Measurements from ENCODE around the gene MPLKIP.
"Not testable (repeated sequence)": the region's sequence is repeated elsewhere in the genome, so short reads cannot be mapped to it uniquely, and the experiment has no call there.

MPLKIP gene

DNA sequence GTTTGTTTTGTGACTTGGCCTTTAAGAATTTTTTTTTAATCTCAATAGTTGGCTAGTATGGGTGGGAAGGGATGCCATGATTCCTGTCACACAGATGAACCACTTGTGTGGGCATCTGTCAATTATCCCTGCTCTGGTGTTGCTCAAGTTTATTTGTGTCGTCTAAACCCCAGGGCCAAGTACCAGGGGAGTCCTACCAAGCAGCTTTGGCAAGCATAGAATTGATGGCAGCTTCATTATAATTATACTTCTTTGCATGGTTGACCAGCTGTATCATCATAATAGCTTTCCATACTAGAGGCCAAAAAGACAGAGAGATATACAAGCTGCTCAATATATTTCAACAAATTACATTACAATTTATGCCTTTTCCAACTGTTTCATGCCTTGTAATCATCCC lies 30.8 kb upstream of the MPLKIP start:
- H3K4me3 ChIP-seq (ENCODE audit: control insufficient read depth, low read depth, low read length): no peak overlapping the region

DNA sequence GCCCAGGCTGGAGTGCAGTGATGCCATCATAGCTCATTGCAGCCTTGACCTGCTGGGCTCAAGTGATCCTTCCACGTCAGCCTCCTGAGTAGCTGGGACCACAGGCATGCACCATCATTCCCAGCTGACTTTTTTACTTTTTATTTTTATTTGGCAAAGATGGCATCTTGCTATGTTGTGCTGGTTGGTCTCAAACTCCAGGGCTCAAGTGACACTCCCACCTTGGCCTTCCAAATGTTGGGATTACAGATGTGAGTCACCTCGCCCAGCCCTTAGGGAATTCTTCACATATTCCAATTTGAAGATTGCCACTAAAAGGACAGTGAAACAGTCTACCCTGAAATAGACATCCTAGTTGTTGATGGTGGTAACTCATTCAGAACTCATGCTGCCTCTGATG lies 28.1 kb upstream of the MPLKIP start:
- peak; percentile 24 for DNase-seq (ENCODE audit: low read depth)
- no peak overlapping the region for H3K4me3 ChIP-seq (ENCODE audit: control insufficient read depth, low read depth, low read length)
- TF ChIP-seq, protein P1, sequence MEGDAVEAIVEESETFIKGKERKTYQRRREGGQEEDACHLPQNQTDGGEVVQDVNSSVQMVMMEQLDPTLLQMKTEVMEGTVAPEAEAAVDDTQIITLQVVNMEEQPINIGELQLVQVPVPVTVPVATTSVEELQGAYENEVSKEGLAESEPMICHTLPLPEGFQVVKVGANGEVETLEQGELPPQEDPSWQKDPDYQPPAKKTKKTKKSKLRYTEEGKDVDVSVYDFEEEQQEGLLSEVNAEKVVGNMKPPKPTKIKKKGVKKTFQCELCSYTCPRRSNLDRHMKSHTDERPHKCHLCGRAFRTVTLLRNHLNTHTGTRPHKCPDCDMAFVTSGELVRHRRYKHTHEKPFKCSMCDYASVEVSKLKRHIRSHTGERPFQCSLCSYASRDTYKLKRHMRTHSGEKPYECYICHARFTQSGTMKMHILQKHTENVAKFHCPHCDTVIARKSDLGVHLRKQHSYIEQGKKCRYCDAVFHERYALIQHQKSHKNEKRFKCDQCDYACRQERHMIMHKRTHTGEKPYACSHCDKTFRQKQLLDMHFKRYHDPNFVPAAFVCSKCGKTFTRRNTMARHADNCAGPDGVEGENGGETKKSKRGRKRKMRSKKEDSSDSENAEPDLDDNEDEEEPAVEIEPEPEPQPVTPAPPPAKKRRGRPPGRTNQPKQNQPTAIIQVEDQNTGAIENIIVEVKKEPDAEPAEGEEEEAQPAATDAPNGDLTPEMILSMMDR (conservative IDR thresholded peaks at IDR 0.05; ENCODE audit: control insufficient read depth, insufficient read depth, low read depth, low read length): no peak

More for the DNA sequence above, 30.8 kb upstream of the MPLKIP start:
- no peak for DNase-seq (ENCODE audit: low read depth)
- TF ChIP-seq, protein P1 (conservative IDR thresholded peaks at IDR 0.05; ENCODE audit: control insufficient read depth, insufficient read depth, low read depth, low read length): no peak

DNA sequence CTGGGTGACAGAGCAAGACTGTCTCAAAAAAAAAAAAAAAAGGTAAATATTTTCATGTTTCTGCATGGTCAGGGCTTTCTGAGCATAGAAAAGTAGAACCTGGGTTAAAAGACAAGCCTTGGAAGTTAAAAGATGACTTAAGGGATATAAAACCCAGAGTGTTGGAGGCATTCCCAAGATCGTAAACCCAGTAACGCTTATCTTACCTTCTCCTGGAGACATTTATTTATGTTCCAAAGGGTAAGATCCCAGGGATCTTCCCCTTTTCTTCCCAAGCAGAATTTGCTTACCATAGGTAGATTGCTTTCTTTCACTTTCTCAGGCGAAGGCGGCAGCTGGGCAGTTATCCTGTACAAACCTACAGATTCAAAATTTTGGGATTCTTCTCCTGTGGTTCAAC lies 22.6 kb upstream of the MPLKIP start:
- TF ChIP-seq, protein P1 (conservative IDR thresholded peaks at IDR 0.05; ENCODE audit: control insufficient read depth, insufficient read depth, low read depth, low read length): no peak
- H3K4me3 ChIP-seq (ENCODE audit: control insufficient read depth, low read depth, low read length): no peak overlapping the region
- no peak for DNase-seq (ENCODE audit: low read depth)

DNA sequence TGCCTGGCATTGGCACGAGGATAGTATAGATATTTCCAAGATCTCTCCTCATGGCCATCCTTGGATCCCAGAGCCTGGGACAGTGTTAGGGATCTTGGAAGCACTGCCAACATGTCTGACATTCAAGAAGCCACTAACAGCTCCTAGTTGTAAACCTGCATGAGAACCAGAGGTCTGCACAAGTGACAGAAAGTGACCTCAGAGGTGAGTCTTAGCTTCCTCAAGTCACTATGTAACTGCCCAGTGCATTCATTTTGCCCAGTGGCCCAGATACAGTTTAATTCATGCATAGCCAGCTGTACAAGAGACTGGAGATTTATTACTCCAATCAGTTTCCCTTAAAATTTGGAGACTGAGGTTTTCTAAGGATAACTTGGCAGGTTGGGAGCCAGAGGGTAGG lies 17.1 kb upstream of the MPLKIP start:
- H3K4me3 ChIP-seq (ENCODE audit: control insufficient read depth, low read depth, low read length): no peak overlapping the region
- DNase-seq (ENCODE audit: low read depth): no peak
- TF ChIP-seq, protein P1 (conservative IDR thresholded peaks at IDR 0.05; ENCODE audit: control insufficient read depth, insufficient read depth, low read depth, low read length): no peak

DNA sequence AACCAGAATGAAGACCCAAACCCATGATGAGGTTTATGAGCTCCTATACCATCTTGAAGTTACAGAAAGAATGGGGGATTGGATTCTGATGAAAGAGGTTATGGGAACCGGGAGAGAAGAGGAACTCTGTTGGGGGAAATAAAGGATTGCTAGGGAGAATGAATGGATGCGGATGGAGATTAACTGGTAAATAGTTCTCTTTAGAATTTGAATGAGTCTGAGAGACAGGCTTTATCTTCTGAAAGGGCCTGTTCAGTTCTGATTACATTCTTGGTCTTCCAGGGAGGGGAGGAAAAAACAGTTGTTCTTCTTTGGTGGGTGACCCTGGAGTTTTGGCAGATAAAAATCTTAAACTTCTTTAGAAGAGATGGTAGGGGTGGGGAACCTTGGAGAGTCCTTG lies 14.2 kb upstream of the MPLKIP start:
- H3K4me3 ChIP-seq (ENCODE audit: control insufficient read depth, low read depth, low read length): no peak overlapping the region
- TF ChIP-seq, protein P1 (conservative IDR thresholded peaks at IDR 0.05; ENCODE audit: control insufficient read depth, insufficient read depth, low read depth, low read length): no peak
- no peak for DNase-seq (ENCODE audit: low read depth)

- DNase-seq (ENCODE audit: low read depth); H3K4me3 ChIP-seq (ENCODE audit: control insufficient read depth, low read depth, low read length): not testable (repeated sequence)
Measured at GRCh38 chr7:40148247-40148580, 13.8 kb upstream of the MPLKIP start.

GRCh38 chr7:40147371-40148246 lies 13.2 kb upstream of the MPLKIP start:
- peak; percentile 7 for DNase-seq (ENCODE audit: low read depth)
- H3K4me3 ChIP-seq (ENCODE audit: control insufficient read depth, low read depth, low read length): no peak overlapping the region
- TF ChIP-seq, protein P1 (conservative IDR thresholded peaks at IDR 0.05; ENCODE audit: control insufficient read depth, insufficient read depth, low read depth, low read length): no peak

DNA sequence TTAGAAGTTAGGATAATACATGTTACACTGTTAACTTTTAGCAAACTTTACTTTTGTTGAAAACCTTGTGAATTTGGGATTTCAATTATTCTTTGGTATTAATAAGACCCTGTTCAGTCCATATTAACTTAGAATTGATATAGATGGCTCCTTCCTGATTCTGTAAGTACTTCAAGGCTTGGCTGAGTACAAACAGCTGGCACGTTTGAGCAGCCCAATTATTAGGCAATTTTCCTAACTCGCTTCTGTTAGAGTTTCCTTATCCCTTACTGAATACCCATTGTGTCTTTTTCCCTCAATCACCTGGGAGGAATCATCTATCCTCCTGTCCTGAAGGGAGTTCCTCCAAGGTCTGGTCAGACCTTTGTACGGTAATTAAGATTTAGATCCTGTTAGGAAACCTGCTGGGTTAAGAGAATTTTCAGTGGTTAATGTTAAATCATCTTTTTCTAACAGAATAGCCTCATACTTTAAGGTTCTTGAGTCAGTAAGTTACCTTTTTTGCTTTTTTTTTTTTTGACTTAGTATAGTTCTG lies 11.2 kb upstream of the MPLKIP start:
- not testable (repeated sequence) for DNase-seq (ENCODE audit: low read depth); H3K4me3 ChIP-seq (ENCODE audit: control insufficient read depth, low read depth, low read length)

- not testable (repeated sequence) for H3K4me3 ChIP-seq (ENCODE audit: control insufficient read depth, low read depth, low read length); DNase-seq (ENCODE audit: low read depth)
Measured at GRCh38 chr7:40141916-40142315, 7.5 kb upstream of the MPLKIP start.

- DNase-seq (ENCODE audit: low read depth); H3K4me3 ChIP-seq (ENCODE audit: control insufficient read depth, low read depth, low read length): not testable (repeated sequence)
Measured at GRCh38 chr7:40139891-40140290, 5.5 kb upstream of the MPLKIP start.
